Dermis lymphatic vessel endothelial cell (primary cell): ENCODE results near the gene ADGRG2. TPM values are rescaled to one million over a fixed set of nuclear protein-coding genes. Genes with fewer than 3 reads are reported as not detected.

Experiments
- total RNA-seq: library from RNA; depleted of rRNA; stranded (reverse); fragments of >200 nt; gene quantifications from 2 replicates; pipeline ENCODE4 v1.2.1, GENCODE V29; 2014

ADGRG2 gene, protein sequence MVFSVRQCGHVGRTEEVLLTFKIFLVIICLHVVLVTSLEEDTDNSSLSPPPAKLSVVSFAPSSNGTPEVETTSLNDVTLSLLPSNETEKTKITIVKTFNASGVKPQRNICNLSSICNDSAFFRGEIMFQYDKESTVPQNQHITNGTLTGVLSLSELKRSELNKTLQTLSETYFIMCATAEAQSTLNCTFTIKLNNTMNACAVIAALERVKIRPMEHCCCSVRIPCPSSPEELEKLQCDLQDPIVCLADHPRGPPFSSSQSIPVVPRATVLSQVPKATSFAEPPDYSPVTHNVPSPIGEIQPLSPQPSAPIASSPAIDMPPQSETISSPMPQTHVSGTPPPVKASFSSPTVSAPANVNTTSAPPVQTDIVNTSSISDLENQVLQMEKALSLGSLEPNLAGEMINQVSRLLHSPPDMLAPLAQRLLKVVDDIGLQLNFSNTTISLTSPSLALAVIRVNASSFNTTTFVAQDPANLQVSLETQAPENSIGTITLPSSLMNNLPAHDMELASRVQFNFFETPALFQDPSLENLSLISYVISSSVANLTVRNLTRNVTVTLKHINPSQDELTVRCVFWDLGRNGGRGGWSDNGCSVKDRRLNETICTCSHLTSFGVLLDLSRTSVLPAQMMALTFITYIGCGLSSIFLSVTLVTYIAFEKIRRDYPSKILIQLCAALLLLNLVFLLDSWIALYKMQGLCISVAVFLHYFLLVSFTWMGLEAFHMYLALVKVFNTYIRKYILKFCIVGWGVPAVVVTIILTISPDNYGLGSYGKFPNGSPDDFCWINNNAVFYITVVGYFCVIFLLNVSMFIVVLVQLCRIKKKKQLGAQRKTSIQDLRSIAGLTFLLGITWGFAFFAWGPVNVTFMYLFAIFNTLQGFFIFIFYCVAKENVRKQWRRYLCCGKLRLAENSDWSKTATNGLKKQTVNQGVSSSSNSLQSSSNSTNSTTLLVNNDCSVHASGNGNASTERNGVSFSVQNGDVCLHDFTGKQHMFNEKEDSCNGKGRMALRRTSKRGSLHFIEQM
- total RNA-seq = under 0.01 TPM in 2 replicates

DNA sequence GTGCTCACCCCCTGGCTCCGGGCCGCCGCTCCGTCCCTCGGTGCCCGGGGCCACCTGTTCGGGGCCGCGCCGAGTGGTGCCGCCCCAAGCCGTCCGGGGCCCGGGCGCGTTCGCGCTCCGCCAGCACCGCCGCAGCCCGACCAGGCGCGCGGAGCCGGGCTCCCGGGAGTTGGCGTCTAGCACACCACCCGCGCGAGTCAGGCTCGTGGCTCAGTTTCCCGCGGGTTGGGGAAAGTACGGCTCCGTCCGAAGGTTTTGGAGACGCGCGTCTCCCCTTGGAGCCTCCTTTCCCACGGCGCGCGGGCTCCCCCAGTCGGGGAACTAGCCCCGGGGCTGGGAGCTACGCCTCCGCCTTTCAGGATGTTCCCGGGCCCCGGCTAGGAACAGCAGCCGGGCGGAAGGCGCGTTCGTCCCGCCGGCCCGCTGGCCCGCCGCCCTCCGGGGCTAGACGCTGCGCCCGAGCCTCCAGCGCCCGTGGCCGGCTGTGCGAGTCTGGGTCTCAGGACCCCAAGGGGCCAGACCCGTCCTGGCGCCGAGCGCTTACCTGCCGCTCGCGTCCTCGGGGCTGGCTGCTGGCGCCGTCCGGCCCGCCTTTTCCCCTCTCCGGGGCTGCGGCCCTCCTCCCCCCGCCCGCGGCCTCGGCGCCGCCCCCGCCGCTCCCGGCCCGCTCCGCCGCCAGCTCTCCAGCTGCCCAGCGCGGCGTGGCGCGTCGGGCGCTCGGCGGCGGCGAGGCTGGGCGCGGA lies at the start of gene ADGRG2:
Gene ADGRG2, minus strand, starts transcription at position 571 of the 743 bp plus-strand sequence. CDS start 53,634 bp downstream, outside the sequence.

DNA sequence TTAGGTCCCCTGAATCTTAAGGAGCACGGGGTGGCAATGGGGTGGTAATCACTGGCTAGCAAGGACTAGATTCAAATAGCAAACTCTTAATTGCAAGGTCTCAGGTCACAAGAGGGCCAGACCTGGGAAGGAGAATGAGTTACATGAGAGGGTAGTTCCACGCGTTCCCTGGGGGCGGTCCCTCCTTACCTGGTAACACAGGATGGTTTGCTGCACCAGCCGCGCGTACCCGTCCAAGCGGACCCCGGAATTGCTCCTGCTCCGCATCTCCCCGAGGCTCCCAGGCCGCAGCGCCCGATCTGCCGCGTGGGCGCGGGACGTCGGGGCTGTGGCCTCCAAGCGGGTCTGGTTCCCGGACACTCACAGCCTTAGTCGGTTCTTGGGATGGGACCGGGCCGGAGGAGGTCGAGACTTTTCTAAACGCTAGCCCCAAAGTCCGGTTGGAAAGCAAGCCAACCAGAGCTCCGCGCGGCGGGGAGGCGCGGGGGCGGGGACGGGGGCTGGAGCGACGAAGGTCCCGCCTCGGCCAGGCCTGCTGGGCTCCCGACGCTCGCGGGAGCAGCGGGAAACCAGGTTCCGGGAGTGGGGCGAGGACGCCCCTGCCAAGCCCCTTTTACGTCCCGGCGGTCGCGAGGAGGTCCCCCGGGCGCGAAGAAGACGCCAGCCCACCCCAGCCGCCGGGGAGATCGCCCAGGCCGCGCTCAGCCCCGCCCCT lies 138.4 kb downstream of the ADGRG2 start, which contains the start of gene PHKA2:
Gene PHKA2, minus strand, starts transcription at position 449 of the 715 bp plus-strand sequence. Its CDS starts 182 bp downstream, at position 267.

Other genes starting within 250 kb of the ADGRG2 start
- gene PHKA2, start 138.4 kb downstream of the ADGRG2 start, total RNA-seq = 7.2 and 7.8 TPM in 2 replicates
- 55.7 and 85.4 TPM in 2 replicates for gene PDHA1, start 221.5 kb upstream of the ADGRG2 start, total RNA-seq